LoVo (cell line): ENCODE data around the gene S100A14.
"Not testable (repeated sequence)": the region's sequence is repeated elsewhere in the genome, so short reads cannot be mapped to it uniquely, and the experiment has no call there.

Experiments
- DNase-seq: peaks from one replicate; pipeline ENCODE4 v3.0.0-alpha.2; 2016; ENCODE audit warnings: low spot score

S100A14 gene

GRCh38 chr1:153614906-153615305 is 1.2 kb downstream of the S100A14 start:
- DNase-seq: no peak

DNA sequence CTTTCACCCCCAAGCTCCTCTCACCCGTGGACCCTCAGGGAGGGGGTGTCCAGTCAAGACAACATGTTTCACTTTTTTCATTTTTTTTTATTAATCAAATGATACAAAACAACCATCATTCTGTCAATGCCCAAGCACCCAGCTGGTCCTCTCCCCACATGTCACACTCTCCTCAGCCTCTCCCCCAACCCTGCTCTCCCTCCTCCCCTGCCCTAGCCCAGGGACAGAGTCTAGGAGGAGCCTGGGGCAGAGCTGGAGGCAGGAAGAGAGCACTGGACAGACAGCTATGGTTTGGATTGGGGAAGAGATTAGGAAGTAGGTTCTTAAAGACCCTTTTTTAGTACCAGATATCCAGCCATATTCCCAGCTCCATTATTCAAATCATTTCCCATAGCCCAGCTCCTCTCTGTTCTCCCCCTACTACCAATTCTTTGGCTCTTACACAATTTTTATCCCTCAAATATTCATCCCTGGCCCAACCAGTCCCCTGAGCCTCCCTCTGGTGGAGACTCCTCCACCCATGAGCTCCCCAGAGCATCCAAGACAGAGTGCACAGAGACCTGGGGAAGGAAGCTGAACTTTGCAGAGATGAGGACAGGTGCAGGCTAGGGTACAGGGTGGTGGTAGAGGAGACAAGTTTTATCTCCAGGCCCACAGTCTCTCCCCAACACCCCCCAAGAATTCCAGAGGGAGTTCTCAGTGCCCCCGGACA is 1.8 kb downstream of the S100A14 start:
- no peak for DNase-seq

- no peak for DNase-seq
Observed at GRCh38 chr1:153613406-153613805, 2.7 kb downstream of the S100A14 start.

- peak; percentile 90 for DNase-seq
Observed at GRCh38 chr1:153612755-153613331, 3.3 kb downstream of the S100A14 start, which contains the start of gene S100A16. Gene S100A16, minus strand, starts transcription at chr1:153613137. Its CDS starts 4,986 bp downstream, at chr1:153608151.

- no peak for DNase-seq
Observed at GRCh38 chr1:153612111-153612754, 3.9 kb downstream of the S100A14 start.

- DNase-seq: no peak
Observed at GRCh38 chr1:153611356-153611755, 4.8 kb downstream of the S100A14 start.

GRCh38 chr1:153610811-153611301 is 5.3 kb downstream of the S100A14 start:
- DNase-seq: peak; percentile 51

DNA sequence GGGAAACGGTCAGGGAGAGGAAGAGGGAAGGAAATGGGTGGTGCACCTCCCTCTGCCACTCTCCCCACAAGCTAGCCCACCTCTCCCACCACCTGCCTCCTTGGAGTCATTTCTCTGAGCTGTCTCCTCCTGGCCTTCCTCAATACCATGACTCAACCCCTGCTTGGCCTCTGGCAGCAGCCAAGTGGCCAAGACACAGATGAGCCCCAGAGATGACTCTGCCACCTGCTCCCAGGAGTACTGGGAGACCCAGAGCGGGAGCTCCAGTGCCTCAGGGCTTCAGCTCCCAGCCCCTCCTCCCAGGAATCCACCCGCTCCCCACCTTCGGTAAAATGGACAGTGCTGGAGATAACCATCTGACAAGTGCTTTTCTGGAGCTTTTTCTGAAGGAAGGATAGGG is 5.8 kb downstream of the S100A14 start:
- DNase-seq: peak; percentile 31

GRCh38 chr1:153609585-153609907 is 6.6 kb downstream of the S100A14 start:
- DNase-seq: no peak

DNA sequence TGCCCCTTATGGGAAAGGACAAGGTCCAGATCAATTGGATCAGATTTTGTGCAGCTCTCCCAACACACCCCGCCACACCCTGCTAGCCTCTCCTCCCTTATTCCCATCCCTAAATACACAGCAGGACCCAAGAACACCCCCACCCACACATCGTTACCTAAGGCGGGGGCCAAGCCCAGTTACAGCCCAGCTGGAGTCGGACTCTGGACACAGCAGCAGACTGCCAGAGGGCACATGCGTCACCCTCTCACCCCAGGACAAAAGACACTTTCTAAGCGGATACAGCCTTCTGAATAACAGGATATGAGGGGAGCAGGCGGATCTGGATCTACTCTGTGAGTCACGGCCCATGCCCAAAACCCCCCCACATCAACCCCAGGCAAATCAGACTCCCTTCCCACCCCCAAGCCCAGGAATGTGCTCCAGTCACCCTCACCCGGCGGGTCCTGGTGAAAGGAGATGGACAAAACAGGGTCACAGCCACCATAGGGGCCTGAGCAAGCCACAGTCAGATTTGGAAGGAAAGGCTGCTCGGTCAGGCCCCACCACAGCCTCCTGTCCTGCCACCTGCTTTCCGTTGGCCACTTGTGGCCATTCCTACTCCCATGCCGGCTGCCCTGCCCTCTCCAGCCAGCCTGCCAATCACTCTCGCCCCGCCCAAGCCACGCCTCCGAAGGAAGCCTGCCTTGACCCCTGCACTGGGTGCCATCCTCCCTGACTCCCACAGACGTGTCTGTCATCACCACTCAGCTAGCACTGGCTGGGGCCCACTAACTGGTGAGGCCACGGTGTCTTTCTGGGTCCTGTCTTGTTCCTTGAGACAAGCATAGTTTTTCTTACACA is 7.2 kb downstream of the S100A14 start:
- peak; percentile 68 for DNase-seq

DNA sequence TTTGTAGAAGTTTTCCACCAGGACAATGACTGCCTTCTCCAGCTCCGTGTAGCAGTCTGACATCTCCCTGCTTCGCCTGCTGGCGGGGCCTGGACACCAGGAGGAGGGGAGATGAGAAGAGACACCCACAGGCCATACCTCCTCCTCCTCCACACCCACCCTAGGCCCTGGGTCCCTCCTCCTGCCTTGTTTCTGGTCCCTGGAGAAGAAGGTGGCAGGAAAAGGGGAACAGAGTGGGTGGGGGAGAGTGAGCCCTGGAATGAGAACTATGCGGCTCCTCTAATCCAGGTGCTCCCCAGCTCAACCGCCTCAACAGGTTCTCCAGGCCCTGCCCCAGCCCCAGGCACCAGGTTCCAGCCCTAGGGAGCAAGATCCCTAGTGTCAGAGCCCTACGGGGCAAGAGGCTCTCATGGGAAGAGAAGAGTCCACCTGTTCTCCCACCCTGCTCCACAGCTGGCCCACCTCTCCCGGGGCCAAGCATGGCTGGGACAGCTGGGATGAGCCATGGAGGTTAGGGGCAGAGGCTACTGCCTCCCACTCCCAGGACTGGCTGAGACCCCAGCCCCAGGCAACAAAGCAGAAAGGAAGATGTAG is 7.9 kb downstream of the S100A14 start:
- DNase-seq: no peak

GRCh38 chr1:153607381-153607780 is 8.7 kb downstream of the S100A14 start:
- DNase-seq: no peak

GRCh38 chr1:153606194-153606593 is 9.9 kb downstream of the S100A14 start:
- DNase-seq: no peak

DNA sequence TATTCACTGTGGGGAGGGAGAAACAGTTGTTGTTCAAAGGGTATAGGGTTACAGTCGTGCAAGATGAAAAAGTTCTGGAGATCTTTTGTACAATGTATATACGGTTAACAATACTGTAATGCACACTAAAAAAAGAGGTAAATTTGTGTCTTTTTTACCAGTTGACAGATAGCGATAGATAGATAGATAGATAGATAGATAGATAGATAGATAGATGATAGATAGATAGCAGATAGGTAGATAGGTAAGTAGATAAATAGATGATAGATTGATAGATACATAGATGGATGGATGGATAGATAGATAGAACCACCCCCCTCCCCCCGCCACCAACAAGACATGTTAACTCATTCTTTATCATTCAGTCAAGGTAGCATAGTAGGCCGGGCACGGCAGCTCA is 13.4 kb downstream of the S100A14 start:
- no peak for DNase-seq

GRCh38 chr1:153599847-153600246 is 16.3 kb downstream of the S100A14 start:
- DNase-seq: no peak

DNA sequence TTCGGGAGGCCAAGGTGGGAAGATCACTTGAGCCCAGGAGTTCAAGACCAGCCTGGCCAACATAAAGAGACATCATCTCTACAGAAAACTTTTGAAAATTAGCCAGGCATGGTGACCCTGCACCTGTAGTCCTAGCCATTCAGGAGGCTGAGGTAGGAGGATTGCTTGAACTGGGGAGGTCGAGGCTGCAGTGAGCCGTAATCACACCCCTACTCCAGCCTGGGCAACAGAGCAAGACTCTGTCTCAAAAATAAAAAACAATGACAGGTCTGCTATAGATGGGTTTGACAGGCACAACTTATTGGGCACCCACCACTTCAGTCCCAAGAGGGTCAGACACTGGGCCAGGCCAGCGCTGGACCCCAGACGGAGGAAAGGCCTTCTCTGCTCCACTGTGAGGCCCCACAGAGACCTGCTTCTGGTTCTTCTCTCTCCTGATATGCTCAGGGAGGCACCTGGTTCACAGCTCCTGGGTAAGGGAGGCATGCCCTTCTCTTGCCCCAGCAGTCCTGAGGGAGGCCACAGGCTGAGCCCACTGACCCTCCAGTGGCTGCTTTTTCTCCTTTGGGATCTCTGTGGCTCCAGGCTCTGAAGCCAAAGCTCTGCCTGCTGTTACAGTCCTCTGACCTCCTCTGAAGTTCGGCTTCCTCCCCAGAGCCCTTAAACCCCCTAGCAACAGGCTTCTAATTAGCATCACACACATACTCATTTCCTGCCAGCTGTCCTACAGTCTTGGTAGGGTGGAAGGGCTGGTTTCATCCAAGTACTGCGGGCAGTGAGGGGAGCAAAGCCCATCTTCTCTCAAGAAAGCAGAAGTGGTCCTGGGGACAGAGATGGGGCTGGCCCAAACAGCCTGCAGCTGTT is 17.6 kb downstream of the S100A14 start:
- no peak for DNase-seq

DNA sequence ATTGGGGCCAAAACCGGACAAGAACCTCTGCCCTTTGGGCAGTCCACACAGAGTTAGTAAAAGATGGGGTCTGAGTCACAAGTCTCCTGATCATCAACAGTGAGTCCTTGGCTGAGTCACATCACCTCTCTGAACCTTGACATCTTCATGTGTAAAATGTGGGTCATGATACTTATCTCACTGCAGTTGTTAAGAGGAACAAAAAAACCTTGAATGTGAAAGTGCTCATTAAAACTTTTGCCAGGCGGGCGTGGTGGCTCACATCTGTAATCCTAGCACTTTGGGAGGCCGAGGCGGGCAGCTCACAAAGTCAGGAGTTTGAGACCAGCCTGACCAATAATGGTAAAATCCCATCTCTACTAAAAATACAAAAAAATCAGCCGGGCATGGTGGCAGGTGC is 18.9 kb downstream of the S100A14 start:
- DNase-seq: peak; percentile 52

- DNase-seq: no peak
Observed at GRCh38 chr1:153592748-153593147, 23.4 kb downstream of the S100A14 start.

- DNase-seq: no peak
Observed at GRCh38 chr1:153588482-153588881, 27.6 kb downstream of the S100A14 start.

DNA sequence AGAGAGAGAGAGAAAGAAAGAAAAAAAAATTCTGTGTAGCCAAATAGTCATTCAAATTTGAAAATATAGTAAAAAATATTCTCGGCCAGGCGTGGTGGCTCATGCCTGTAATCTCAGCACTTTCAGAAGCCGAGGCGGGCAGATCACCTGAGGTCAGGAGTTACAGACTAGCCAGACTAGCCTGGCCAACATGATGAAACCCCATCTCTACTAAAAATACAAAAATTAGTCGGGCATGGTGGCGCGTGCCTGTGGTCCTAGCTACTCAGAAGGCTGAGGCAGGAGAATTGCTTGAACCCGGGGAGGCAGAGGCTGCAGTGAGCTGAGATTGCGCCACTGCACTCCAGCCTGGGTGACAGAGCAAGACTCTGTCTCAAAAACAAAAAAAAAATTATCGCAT is 28.1 kb downstream of the S100A14 start:
- DNase-seq: not testable (repeated sequence)

- DNase-seq: no peak
Observed at GRCh38 chr1:153587314-153587713, 28.8 kb downstream of the S100A14 start.
